Measurements from ENCODE around the gene TMEM106A.
"Not testable (repeated sequence)": the region's sequence is repeated elsewhere in the genome, so short reads cannot be mapped to it uniquely, and the experiment has no call there.

DNA sequence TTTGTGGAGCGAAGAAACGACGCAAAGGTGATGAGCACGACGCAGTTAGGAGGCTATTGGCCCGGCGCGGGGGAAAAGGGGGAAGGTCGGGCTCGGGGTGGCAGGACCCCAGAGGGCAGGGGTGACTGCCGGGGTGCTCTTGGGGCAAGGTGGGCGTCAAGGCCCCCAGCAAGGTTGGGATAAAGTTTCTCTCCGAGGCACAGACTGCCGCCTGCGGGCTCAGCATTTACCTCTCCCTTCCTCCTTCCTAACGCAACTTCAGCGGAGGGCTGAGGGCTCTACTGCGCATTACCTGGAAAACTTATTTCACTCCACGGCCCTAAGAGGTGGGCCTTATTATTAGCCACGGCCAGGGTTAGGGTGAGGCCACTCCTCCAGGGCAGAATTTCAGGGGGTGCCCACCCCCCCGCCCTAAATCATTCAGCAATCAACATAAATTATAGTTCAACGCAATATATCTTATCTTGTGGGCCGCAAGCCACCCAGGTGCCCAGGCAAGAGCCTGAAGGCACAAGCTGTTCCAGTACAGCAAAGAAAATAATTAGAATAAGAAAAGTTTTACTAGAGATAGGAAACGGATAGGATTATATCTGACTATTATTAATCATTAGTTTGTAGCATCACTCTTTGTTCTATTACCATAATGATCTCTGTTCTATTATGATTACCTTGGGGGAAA is 20.5 kb downstream of the TMEM106A start:
- TF ChIP-seq, protein P1, sequence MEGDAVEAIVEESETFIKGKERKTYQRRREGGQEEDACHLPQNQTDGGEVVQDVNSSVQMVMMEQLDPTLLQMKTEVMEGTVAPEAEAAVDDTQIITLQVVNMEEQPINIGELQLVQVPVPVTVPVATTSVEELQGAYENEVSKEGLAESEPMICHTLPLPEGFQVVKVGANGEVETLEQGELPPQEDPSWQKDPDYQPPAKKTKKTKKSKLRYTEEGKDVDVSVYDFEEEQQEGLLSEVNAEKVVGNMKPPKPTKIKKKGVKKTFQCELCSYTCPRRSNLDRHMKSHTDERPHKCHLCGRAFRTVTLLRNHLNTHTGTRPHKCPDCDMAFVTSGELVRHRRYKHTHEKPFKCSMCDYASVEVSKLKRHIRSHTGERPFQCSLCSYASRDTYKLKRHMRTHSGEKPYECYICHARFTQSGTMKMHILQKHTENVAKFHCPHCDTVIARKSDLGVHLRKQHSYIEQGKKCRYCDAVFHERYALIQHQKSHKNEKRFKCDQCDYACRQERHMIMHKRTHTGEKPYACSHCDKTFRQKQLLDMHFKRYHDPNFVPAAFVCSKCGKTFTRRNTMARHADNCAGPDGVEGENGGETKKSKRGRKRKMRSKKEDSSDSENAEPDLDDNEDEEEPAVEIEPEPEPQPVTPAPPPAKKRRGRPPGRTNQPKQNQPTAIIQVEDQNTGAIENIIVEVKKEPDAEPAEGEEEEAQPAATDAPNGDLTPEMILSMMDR (IDR thresholded peaks at IDR 0.05; ENCODE audit: poor library complexity): not testable (repeated sequence)
- not testable (repeated sequence) for TF ChIP-seq EZH2 (IDR thresholded peaks at IDR 0.05; ENCODE audit: borderline replicate concordance)

Measured in hepatocyte (in vitro differentiated cells).